GM18498 (cell line): Measurements from ENCODE around the gene CCDC187.

ENCODE experiments used
- ATAC-seq: cut with Tn5 transposase; IDR thresholded peaks from one replicate; pipeline ENCODE4 v1.9.1; 2021; ENCODE audit warnings: mild to moderate bottlenecking, moderate library complexity; ENCODE audit not compliant: unreplicated experiment

The CCDC187 gene

DNA sequence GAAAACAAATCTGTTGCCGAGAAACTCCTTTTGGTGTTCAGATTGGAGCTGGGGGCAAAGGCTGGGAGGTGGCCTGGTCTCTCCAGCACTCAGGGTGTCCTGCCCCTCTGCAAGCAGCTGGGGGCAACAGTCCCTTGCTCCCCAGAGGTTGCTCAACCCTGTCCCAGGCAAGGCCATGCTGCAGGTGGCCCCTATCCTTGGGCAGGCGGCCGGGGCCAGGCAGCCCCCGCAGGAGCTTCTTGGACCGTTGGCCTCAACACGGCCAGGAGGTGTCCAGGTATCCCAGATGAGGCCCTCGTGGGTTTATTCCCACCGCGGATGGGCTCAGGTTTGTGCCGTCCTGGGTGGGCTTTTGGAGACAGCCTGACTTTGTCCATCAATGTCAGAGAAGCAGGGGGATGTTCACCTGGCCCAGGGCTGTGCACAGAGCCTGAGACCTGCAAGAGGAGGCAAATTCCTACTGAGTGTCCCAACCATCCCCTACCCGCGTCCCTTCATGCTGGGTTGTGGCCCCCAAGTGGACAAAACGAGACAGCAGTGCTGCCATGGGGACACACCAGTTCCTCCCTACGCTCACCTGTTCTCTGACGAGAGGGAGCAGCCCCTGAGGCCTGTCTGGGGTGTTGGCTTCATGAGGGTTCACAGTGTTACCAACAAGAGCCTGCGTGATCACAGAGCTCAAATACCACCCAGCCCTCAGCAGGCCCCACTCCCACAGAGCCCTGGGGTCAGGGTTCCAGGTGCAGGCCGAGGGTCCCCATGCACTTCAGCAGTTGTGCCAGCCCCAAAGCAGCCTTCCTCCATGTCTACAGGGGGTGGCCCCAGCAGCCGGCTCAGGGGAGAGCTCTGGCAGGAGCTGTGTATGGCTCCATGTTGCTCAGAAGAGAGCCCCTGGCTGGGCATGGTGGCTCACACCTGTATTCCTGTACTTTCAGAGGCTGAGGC lies 9.5 kb upstream of the CCDC187 start:
- no peak for ATAC-seq

DNA sequence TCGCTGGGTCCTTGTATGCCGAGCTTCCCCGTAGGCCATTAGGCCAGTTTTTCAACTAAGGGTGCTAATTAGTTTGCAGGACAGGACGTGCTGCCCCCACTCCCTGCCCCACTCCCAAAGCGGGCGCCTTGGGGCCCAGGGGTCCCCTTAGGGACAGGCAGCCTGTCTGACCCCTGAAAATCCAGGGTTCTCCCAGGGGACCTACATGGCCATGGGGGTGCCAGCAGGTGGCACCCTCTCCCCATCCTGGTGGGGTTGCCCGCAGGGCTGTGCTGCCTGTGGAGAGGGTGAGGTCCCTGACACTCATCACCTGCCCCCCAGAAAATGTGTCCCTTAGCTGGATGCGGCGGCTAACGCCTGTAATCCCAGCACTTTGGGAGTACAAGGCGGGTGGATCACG lies 8.5 kb upstream of the CCDC187 start:
- ATAC-seq = no peak

DNA sequence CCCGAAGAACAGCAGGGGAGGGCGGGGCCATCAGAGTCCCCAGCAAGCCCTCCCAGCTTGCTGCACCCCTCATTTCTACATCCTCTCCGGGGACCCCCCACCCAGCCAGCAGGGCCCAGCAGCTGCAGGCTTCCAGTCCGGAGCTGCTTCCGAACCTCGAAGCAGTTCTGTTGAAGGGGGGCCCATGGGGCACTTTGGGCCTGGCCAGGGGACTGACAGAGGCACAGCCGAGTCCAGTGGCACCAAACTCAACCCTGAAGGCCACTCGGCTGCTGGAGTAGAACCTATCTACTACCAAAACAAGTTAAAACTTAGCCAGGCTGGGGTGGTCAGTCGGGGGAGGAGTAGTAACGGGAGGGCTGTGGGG lies 8.1 kb upstream of the CCDC187 start:
- no peak for ATAC-seq

DNA sequence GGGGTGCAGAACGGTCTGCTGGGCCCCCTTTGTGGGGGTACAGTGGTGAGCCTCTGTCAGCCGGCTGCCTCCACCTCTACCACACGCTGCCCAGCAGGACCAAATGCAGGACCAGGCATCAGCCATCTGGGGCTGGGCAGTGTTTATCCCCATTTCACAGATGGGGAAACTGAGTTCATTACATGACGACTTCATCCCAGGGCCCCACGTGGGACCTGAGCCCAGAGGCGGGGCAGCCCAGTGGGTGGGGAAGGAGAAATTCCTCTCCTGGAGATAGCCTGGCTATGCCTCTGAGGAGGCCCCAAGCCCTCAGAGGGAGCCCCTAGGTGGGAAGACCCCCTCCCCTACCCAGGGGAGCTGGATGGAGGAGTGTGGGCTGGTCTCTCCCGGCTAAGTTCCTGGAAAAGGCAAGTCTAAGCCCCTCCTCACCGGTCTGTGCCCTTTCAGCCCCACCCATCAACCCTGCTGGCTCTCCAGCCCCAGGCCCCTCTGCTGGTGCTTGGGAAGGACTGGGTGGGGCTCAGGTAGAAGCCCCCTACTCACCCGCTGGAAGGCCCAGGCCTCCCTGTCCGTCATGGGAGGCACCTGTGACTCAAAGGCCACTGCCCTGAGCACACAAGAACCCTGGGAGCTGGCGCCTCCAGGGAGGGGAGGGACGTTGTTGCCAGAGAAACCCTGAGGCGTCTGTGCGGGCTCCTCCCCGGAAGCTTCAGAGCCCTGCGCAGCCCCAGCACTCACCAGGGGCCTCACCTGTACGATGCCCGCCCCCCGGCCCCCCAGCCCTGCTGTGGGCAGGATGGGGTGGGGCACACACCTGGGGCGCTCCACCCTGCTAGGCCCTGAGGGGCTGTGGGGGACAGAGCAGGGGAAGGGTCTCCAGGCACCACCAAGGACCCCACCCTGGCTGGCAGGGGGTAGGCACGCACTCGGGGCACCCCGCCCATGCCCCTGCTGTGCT lies 7.4 kb upstream of the CCDC187 start:
- ATAC-seq = no peak

DNA sequence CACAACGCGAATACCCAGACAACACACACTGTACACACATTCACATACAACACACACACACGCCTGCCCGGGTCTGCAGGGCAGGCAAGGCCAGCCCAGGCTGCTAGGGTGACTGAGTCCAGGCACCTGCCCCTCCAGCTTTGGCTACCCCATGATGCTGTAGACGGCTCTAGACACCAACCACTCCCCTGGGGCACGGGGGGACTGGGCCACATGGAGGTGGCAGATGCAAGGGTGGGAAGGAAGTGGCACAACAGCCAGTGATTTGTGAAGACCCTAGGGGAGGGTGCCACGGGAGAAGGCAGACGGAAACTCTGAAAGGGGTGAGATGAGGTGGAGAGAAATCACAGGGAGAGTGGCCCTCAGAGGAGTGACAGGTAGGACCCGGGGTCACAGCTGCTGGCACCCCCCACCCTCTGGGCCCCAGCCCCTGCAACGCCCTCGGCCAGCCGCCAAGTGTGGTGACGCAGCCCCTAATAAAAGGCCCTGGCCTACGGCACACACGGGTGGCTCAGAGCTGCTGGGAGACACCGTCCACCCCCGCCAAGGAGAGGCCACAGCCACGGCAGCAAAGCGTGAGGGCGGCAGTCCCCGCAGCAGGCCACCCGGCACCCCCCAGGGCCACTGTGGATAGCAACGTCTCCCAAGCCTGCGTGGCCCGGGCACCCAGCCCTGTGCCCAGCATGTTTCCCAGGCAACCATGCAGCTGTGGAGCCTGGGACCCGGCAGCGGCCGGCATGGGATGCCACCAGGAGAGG lies 6.6 kb upstream of the CCDC187 start:
- ATAC-seq = no peak

DNA sequence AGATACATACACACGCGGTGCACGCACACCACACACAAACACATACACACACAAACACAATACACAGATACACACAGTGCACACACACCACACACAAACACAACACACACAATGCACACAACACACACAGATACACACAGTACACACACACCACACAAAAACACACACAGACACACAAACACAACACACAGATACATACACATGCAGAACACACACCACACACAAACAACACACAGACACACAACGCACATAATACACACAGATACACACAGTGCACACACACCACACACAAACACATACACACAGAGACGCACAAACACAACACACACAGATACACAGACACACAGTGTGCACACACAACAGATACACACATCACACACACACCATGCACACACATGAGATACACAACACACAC lies 5.9 kb upstream of the CCDC187 start:
- no peak for ATAC-seq

DNA sequence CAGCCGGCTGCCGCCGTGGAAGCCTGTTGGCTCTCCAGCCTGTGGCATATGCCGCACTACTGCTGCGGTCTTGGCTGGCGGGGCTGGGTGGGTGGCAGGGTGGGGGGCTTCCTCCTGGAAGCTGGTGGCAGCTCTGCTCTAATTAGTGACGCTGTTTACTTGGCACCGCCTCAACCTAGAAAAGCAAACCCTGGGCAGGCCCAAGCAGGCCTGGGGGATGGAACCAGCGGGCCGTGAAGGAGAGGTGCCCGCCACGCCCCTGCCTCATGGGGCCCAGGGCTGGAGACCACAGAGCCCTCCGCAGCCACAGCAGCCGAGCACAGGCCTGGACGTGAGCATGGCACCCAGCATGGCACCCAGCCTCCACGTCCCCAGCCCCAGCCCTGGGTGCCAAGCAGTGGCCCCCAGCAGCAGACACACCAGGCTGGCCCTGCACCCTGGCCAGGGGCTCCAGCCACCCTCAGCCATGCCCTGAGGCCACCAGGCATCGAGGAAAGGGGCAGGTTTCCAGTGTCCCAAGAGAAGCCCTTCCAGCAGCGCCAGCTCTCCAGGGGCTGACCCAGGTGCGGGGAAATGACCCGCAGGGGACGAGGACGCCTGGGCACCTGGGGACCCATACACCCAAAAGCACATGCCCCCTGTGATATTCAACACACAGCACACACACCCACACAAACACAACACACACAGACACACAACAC lies 5.4 kb upstream of the CCDC187 start:
- ATAC-seq = no peak

DNA sequence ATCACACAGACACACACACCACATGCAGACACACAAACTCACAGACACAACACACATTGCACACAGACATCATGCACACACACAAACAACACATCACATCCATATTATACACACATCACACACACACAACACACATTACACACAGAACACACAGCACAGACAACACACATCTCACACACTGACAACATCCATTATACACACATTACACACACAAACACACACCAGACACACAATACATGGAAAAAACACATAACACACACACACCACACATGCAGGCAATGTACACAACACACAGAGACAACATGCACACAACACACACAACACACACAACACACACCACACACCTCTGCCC lies 4.8 kb upstream of the CCDC187 start:
- no peak for ATAC-seq

DNA sequence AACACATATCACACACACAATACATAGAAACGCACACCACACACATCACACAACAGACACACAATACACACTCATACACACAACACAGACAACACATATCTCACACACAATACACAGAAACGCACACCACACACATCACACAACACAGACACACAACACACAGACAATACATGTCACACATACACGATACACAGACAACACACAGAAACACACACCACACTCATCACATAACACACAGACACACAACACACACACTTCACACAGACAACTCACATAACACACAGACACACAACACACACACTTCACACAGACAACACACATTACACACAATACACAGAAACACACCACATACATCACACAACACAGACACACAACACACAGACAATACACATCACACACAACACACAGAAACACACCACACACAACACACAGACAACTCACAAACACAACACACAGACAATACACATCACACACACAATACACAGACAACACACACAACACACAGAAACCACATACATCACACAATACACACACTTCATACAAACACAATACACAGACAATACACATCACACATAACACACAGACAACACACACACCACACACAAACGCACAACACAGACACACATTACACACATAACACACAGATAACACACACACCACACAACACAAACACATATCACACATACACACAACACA lies 4.3 kb upstream of the CCDC187 start:
- ATAC-seq = no peak

DNA sequence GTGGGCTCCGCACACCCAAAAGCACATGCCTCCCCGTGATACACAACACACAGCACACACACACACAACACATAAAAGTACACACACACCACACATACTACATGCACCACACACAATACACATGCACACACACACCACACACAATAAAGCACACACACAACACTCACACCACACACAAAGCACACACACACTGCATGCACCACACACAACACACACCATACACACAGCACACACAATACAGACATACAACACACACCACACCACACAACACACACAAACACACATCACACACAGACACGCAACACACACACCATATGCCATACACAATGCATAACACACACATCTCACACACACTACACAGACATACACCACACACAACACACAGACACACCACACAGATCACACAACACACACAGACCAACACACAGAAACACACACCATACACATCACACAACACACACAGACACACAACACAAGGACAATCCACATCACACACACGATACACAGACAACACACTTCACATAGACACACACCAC lies 3.4 kb upstream of the CCDC187 start:
- ATAC-seq = no peak

DNA sequence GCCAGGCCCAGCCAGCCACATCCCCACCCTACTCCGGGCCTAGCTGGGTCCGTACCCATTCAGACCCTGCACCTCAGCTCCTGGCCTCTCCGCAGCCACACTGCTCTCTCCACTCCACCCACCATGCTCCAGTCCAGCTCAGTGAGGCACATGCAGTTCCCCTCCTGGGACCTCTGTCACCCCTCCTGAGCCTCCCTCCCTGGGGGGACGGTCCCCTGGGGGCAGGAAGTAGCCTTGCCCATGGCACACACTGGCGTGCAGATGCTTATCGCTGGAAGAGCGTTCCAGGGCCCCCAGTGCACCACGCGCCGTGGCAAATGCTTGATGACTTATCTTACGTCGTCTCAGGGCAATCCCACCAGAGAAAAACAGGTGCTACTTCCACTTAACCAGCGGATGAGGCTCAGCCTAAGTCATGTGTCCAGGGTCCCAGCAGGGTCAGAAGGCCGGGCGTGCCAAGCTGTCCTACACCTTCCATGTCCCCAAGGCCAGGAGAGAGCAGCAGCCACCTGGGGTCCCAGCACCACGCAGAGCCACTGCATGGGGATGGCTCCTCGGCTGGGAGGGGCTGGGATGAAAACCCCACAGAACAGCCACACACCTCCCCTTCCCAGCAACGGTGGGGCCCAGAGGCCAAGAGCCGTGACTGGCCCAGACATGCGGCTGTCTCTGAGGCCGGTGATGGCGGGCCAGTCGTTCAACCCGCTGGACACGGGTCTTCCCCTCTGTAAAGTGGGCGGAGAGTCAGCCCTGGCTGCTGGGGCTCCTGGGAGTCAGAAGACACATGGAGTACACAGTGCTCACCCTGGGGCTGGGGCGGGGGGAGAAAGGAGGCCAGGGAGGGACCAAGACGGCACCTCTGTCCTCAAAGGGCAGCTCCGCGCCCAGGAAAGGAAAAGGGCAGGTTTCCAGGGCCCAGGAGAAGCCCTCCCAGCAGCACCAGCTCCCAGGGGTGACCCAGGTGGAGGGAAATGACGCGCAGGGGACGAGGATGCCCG lies 2.6 kb upstream of the CCDC187 start:
- ATAC-seq = no peak

DNA sequence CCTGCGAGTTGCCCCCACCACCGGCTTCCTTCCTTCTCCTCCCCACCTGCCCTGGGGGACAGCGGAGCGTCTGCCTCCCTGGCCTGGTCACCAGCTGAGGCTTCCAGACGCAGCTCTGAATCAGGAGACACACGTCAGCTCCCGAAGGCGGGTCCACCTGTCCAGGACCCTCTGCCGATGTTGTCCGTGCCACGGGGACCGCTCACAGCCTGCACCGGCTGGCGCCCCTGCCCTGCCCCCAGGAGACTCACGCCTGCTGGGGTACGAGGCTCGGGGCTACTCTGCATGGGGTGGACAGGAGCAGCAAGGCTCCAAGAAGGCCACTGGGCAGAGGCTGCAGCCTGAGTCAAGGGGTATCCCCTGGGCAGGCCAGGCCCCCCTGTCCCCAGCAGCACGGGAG lies 1.9 kb upstream of the CCDC187 start:
- ATAC-seq = no peak

DNA sequence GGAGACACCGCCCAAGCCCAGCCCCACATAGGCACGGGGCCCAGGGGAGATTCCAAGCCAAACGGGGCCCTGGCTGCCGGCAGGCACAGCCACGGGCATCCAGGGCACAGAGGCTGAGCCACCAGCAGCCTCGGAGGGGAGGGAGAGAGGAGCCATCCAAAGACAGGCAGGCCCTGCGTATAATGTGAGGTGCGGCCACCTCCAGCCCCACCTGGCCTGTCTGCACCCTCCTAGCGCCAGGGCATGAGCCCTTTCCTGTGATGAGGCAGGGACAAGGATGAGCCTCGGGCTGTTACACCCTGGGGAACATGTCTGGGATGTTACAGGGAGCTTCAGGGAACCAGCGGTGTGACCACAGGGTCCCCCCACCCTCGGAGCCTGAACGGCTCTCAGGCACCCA lies 1.1 kb upstream of the CCDC187 start:
- ATAC-seq = no peak

DNA sequence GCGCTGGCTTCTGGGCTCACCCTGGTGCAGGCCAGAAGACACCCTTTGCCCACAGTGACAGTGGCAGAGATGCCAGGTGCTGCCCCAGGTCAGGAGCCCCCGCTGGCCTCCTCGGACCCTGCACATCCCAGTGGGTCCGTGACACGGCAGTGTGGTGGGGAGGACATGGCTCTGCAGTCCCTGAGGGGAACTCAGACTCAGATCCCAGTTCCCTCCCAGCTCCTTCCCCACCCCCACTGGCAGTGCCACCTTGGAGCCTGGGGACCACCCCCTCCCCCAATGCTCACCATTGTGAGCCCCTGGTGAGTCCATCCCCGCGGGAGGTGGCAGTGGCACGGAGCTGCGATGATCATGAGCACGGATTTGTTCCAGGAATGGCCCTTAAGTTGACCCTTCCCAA lies 562 bp upstream of the CCDC187 start:
- ATAC-seq = no peak

DNA sequence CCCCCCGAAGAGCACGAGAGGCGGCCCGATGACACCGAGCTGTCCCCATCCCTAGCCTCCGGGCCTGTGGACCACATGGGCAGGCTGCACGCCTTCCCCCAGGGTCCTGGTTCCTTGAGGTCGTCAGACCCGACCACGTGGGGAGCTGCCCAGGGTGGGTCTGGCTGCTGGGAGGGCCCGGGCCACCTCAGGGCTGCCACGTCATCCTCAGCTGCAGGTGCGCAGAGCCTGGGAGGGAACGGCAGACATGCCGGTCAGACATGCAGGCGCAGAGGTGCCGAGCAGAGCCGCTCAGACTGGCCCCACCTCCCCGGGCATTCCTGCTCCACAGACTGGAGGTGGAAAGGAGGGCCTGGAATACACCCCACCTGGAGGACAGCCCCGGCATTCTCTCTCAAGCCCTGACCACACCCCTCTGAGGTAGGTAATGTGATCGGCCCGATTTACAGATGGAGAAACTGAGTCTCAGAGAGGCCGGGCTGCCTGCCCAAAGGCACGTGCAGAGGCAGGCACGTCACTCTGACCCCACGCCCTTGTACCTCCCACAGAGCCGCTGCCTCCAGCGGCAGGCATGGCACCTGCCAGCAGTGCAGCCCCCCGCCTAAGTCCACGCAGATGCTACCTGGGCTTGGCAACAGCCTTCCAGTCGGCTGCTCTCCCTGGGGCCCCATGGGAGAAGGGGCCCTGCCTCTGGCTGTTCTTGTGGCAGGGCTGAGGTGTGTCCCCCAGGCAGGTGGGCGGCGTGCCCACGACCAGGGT lies 649 bp downstream of the CCDC187 start:
- no peak for ATAC-seq

DNA sequence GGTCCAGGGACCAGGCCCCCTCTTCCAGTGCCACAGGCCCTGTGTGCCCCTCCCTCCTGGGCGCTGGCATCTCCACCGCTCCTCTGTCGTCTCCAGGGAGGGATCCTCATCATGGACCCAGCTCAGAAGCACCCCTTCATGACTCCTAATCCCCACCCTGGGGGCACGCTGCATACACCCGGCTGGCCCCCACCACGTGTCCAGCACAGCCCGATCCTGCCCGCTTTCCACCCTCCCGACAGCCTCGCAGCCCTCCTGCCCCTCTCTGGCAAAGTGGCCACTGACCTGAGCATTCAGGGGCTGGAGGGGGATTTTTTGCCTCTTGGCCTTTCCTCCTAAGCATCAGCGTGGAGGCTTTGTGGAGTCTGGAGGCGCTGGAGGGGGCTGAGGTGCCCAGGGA lies 1.4 kb downstream of the CCDC187 start:
- no peak for ATAC-seq

DNA sequence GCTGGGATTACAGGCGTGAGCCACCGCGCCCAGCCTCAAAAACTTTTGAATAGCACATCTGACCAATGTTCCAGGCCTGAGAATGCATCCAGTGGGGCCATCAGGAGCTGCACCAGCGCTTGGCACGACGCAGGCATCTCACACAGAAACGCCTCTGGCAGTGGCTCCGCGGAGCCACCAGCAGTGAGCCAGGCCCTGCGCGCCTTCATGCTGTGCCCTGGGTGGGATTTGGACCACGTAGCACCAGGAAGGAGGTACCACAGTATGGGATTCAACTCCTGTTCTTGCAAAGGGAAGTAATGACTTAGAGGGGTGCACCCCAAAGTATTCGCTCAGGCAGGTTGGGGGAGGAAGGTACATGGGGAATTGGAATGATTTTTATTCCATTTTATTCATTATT lies 3.0 kb downstream of the CCDC187 start:
- no peak for ATAC-seq

DNA sequence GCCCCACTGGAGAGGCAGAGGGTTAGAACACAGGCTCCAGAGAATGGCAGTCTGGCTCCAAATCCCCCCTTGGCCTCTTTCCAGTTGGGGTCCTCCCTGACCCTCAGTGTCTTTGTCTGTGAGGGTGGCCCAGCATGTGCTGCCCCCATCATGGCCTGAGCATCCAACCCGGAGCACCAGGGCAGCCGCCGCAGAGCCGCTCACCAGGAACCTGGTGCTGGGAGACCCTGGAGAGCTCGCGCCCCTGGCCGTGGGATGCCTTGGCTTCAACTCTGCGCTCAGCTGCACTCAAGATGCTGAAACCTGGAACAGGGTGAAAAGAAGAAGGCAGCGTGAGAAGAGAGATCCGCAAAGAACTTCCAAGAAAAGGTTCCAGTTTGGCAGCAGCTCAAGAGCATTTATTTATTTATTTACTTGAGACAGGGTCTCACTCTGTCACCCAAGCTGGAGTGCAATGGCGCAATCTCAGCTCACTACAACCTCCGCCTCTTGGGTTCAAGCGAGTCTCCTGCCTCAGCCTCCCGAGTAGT lies 3.8 kb downstream of the CCDC187 start:
- ATAC-seq = no peak
